ENCODE results near the gene TMEM52B. TPM values are rescaled to one million over a fixed set of nuclear protein-coding genes. Genes with fewer than 3 reads are reported as not detected.

TMEM52B gene
- total and polyA plus RNA-seq, 2 of the 13 experiments (the other 11 are each of a cell fraction or from before 2014, with no cell fraction given) = not detected

- TF ChIP-seq DPF2 (CRISPR knock-in tag; IDR thresholded peaks at IDR 0.05; ENCODE audit: borderline replicate concordance, low read depth) = no peak
- no peak for TF ChIP-seq PRDM10 (CRISPR knock-in tag; IDR thresholded peaks at IDR 0.05; ENCODE audit: low read depth)
- 0 out of 2 replicates have a peak, but pooled peaks have one; percentile 53 for TF ChIP-seq RFXAP (CRISPR knock-in tag; IDR thresholded peaks at IDR 0.05; ENCODE audit: borderline replicate concordance)
- peak; percentile 62 for TF ChIP-seq GABPB1 (CRISPR knock-in tag; IDR thresholded peaks at IDR 0.05)
- TF ChIP-seq ZEB1 (IDR thresholded peaks at IDR 0.05; ENCODE audit: insufficient replicate concordance, low read depth) = no peak
- TF ChIP-seq PRDM4 (CRISPR knock-in tag; IDR thresholded peaks at IDR 0.05; ENCODE audit: borderline replicate concordance) = no peak
- no peak for TF ChIP-seq HBP1 (CRISPR knock-in tag; IDR thresholded peaks at IDR 0.05; ENCODE audit: low read depth)
- no peak for TF ChIP-seq ZNF530 (CRISPR knock-in tag; IDR thresholded peaks at IDR 0.05; ENCODE audit: low read depth)
- TF ChIP-seq, protein P1, sequence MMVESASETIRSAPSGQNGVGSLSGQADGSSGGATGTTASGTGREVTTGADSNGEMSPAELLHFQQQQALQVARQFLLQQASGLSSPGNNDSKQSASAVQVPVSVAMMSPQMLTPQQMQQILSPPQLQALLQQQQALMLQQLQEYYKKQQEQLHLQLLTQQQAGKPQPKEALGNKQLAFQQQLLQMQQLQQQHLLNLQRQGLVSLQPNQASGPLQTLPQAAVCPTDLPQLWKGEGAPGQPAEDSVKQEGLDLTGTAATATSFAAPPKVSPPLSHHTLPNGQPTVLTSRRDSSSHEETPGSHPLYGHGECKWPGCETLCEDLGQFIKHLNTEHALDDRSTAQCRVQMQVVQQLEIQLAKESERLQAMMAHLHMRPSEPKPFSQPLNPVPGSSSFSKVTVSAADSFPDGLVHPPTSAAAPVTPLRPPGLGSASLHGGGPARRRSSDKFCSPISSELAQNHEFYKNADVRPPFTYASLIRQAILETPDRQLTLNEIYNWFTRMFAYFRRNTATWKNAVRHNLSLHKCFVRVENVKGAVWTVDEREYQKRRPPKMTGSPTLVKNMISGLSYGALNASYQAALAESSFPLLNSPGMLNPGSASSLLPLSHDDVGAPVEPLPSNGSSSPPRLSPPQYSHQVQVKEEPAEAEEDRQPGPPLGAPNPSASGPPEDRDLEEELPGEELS (CRISPR knock-in tag; IDR thresholded peaks at IDR 0.05) = peak; percentile 70
- TF ChIP-seq STAG1 (CRISPR knock-in tag; IDR thresholded peaks at IDR 0.05) = no peak
- no peak for TF ChIP-seq TRIM24 (CRISPR knock-in tag; IDR thresholded peaks at IDR 0.05)
- no peak for TF ChIP-seq SMYD3 (CRISPR knock-in tag; IDR thresholded peaks at IDR 0.05)
- 0 out of 2 replicates have a peak, but pooled peaks have one; percentile 4 for TF ChIP-seq ZNF558 (CRISPR knock-in tag; IDR thresholded peaks at IDR 0.05; ENCODE audit: borderline replicate concordance)
- no peak for TF ChIP-seq SIX4 (CRISPR knock-in tag; IDR thresholded peaks at IDR 0.05)
- TF ChIP-seq NFE2L2 (IDR thresholded peaks at IDR 0.05; ENCODE audit: low read length) = peak; percentile 73; the same call in 1 of the 2 replicates
- TF ChIP-seq TAF1 (CRISPR knock-in tag; IDR thresholded peaks at IDR 0.05) = no peak
- no peak for TF ChIP-seq GTF3A (CRISPR knock-in tag; conservative IDR thresholded peaks at IDR 0.05)
- no peak for TF ChIP-seq ZNF749 (CRISPR knock-in tag; IDR thresholded peaks at IDR 0.05; ENCODE audit: borderline replicate concordance)
- TF ChIP-seq RFX3 (CRISPR knock-in tag; IDR thresholded peaks at IDR 0.05) = no peak
- TF ChIP-seq JUND (CRISPR knock-in tag; IDR thresholded peaks at IDR 0.05) = peak; percentile 40; the same call in 1 of the 2 replicates
Observed at GRCh38 chr12:10211940-10212738, 33.3 kb downstream of the TMEM52B start (continued).

Measured in HepG2 (cell line).